OCI-LY3 (cell line): Measurements from ENCODE around the gene ZNF428.

ENCODE experiments used
- H2AFZ ChIP-seq: fragments of 200-600, 300-600 bp; shearing (Covaris generic); 2 replicates; pipeline ENCODE4 v1.6.0; 2014; ENCODE audit warnings: antibody characterized with exemption, low read depth, low read length
- H3K27ac ChIP-seq: fragments of 200-600, 300-600 bp; sonication (generic); 2 replicates; pipeline ENCODE4 v1.5.1; 2014; ENCODE audit warnings: mild to moderate bottlenecking, low read length, moderate library complexity, mixed read lengths
- H3K27me3 ChIP-seq: fragments of 200-600, 300-600 bp; sonication (generic); 2 replicates; pipeline ENCODE4 v1.6.1; 2014; ENCODE audit warnings: low read depth, low read length, mixed read lengths
- H3K36me3 ChIP-seq: fragments of 200-600, 300-600 bp; sonication (generic); replicated peaks from 2 replicates; pipeline ENCODE3; 2014; ENCODE audit warnings: low read depth, low read length, mixed read lengths
- H3K4me1 ChIP-seq: fragments of 300-600, 200-600 bp; sonication (generic); 2 replicates; pipeline ENCODE4 v1.6.1; 2014; ENCODE audit warnings: low read length, mixed read lengths
- H3K4me2 ChIP-seq: fragments of 200-600, 300-600 bp; sonication (generic); 2 replicates; pipeline ENCODE4 v1.6.1; 2014; ENCODE audit warnings: low read length, mixed read lengths
- H3K4me3 ChIP-seq: fragments of 300-600, 200-600 bp; sonication (generic); 2 replicates; pipeline ENCODE4 v1.5.1; 2014; ENCODE audit warnings: antibody characterized with exemption, mild to moderate bottlenecking, low read length, moderate library complexity
- H3K79me2 ChIP-seq: fragments of 300-600, 200-600 bp; shearing (Covaris generic); 2 replicates; pipeline ENCODE4 v1.6.1; 2014; ENCODE audit warnings: mild to moderate bottlenecking, low read length, mixed read lengths
- H3K9ac ChIP-seq: fragments of 300-600, 200-600 bp; shearing (Covaris generic); 2 replicates; pipeline ENCODE4 v1.6.0; 2014; ENCODE audit warnings: mild to moderate bottlenecking, low read length, moderate library complexity
- H3K9me3 ChIP-seq: fragments of 200-600, 300-600 bp; shearing (Covaris generic); 2 replicates; pipeline ENCODE4 v1.6.1; 2014; ENCODE audit warnings: low read length, mixed read lengths; ENCODE audit not compliant: insufficient read depth
- H4K20me1 ChIP-seq: fragments of 200-600, 300-600 bp; sonication (generic); 2 replicates; pipeline ENCODE4 v1.6.1; 2016; ENCODE audit warnings: low read length, mixed read lengths; ENCODE audit not compliant: insufficient read depth
- EZH2phosphoT487 ChIP-seq: fragments of 200-600 bp; shearing (Covaris generic); IDR thresholded peaks from 2 replicates; pipeline ENCODE4 v1.6.1; 2018; ENCODE audit warnings: antibody characterized with exemption, mixed run types, low read depth
- TF ChIP-seq, protein P1 (sequence below): fragments of 200-600, 300-600 bp; sonication (generic); IDR thresholded peaks from 2 replicates; pipeline ENCODE4 v1.5.1; 2014; ENCODE audit warnings: antibody characterized with exemption, low read length, low read depth

The ZNF428 gene

GRCh38 chr19:43574424-43575155 is 44.8 kb downstream of the ZNF428 start:
- Histone ChIP-seq H3K4me1 (peaks cover 9% of the 10 kb centered on the region), H4K20me1 (no peaks in the 10 kb centered on the region), H3K79me2 (peaks cover 12% of the 10 kb centered on the region), H3K4me2 (peak overlapping the region; percentile 94), H3K9me3 (no peaks in the 10 kb centered on the region), H3K36me3 (no peaks in the 10 kb centered on the region), H2AFZ (no peak overlapping the region), H3K27me3 (no peaks in the 10 kb centered on the region; the same call in 1 of the 2 replicates), H3K9ac (peak overlapping the region; percentile 100), H3K4me3 (peak overlapping the region; percentile 99), H3K27ac (peak overlapping the region; percentile 51)
- no peak for TF ChIP-seq EZH2phosphoT487
- TF ChIP-seq, protein P1, sequence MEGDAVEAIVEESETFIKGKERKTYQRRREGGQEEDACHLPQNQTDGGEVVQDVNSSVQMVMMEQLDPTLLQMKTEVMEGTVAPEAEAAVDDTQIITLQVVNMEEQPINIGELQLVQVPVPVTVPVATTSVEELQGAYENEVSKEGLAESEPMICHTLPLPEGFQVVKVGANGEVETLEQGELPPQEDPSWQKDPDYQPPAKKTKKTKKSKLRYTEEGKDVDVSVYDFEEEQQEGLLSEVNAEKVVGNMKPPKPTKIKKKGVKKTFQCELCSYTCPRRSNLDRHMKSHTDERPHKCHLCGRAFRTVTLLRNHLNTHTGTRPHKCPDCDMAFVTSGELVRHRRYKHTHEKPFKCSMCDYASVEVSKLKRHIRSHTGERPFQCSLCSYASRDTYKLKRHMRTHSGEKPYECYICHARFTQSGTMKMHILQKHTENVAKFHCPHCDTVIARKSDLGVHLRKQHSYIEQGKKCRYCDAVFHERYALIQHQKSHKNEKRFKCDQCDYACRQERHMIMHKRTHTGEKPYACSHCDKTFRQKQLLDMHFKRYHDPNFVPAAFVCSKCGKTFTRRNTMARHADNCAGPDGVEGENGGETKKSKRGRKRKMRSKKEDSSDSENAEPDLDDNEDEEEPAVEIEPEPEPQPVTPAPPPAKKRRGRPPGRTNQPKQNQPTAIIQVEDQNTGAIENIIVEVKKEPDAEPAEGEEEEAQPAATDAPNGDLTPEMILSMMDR, result no peak

DNA sequence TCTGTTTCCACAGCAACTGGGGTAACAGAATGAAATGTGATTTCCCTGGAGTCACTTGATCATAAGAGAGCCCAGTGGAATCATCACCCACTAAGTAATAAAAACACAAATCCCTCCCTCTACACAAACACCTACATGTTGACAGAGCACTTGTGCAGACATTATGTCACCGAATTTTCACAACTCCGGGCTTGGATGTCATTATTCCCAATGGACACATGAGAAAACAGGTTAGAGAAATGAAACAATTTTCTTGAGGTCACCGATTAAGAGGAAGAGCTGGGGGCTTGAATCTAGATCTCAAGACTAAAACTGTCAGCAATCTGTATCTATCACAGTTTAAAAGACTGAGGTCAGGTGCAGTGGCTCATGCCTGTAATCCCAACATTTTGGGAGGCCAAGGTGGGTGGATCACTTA is 47.2 kb downstream of the ZNF428 start:
- Histone ChIP-seq H3K4me2 (no peak overlapping the region), H3K79me2 (peaks cover 12% of the 10 kb centered on the region), H3K9ac (no peak overlapping the region)

DNA sequence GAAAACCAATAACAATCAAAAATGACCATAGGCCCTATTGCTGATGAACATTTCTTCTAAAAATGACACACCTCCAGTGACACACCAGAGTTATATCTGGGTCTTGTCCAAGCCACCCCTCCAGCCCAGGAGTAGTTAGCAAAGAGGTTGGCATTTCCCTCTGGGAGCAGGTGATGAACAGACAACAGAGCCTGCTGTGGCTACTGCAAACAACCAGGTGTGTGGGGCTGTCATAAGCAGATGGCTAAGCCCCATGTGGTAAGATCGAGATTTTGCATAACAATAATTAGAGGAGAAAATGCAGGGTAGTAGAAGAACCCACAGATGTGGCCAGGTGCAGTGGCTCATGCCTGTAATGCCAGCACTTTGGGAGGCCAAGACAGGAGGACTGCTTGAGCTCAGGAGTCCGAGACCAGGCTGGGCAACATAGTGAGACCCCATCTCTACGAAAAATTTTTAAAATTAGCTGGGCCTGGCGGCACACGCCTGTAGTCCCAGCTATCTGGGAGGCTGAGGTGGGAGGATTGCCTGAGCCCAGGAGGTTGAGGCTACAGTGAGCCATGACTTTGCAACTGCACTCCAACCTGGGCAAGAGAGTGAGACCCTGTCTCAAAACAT is 49.1 kb downstream of the ZNF428 start:
- Histone ChIP-seq H2AFZ (no peak overlapping the region), H3K4me2 (no peak overlapping the region), H4K20me1 (no peaks in the 10 kb centered on the region), H3K79me2 (peaks cover 12% of the 10 kb centered on the region), H3K9me3 (no peaks in the 10 kb centered on the region), H3K4me3 (no peak overlapping the region), H3K27me3 (no peaks in the 10 kb centered on the region), H3K9ac (no peak overlapping the region), H3K36me3 (no peaks in the 10 kb centered on the region), H3K27ac (no peak overlapping the region), H3K4me1 (peaks cover 4% of the 10 kb centered on the region)
- no peak for TF ChIP-seq EZH2phosphoT487
- TF ChIP-seq, protein P1, result no peak

More for the DNA sequence above, 47.2 kb downstream of the ZNF428 start:
- no peaks in the 10 kb centered on the region for H3K27me3 ChIP-seq
- TF ChIP-seq EZH2phosphoT487, result no peak
- TF ChIP-seq, protein P1, result no peak
- no peaks in the 10 kb centered on the region for H4K20me1 ChIP-seq
- no peak overlapping the region for H3K4me3 ChIP-seq
- no peak overlapping the region for H3K27ac ChIP-seq
- H2AFZ ChIP-seq, result no peak overlapping the region
- H3K4me1 ChIP-seq, result peaks cover 9% of the 10 kb centered on the region
- no peaks in the 10 kb centered on the region for H3K9me3 ChIP-seq
- no peaks in the 10 kb centered on the region for H3K36me3 ChIP-seq

DNA sequence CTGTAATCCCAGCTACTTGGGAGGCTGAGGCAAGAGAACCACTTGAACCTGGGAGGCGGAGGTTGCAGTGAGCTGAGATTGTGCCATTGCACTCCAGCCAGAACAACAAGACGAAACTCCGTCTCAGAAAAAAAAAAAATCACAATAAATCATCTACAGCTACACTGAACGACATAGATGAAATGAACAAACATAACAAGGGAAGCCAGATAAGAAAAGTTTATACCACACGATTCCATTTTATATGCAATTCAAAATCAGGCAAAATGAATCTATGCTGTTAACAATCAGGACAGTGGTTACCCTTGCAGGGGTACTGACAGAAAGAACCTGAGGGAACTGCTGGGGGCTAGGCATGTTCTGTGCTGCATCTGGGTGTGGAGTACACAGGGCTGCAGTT is 49.8 kb downstream of the ZNF428 start:
- no peak overlapping the region for H3K27ac ChIP-seq
- no peaks in the 10 kb centered on the region for H3K27me3 ChIP-seq
- H3K9ac ChIP-seq, result no peak overlapping the region
- no peaks in the 10 kb centered on the region for H4K20me1 ChIP-seq
- no peak overlapping the region for H3K4me2 ChIP-seq
- H3K4me1 ChIP-seq, result peaks cover 3% of the 10 kb centered on the region
- peaks cover 6% of the 10 kb centered on the region for H3K79me2 ChIP-seq
- no peaks in the 10 kb centered on the region for H3K36me3 ChIP-seq
- TF ChIP-seq, protein P1, result no peak
- H3K9me3 ChIP-seq, result no peaks in the 10 kb centered on the region
- H2AFZ ChIP-seq, result no peak overlapping the region
- no peak overlapping the region for H3K4me3 ChIP-seq
